ENCODE data around the gene DCDC1. TPM values are rescaled to one million over a fixed set of nuclear protein-coding genes. Genes with fewer than 3 reads are reported as not detected.

DCDC1 gene
- total and polyA plus RNA-seq, 2 donors (not counting 1 experiment from before 2014, with no cell fraction given) = 0.05 to 0.17 TPM

- Histone ChIP-seq H3K27ac (ENCODE audit: insufficient read depth, low read length) (no peak overlapping the region), H2AFZ (ENCODE audit: low read length) (no peak overlapping the region), H3K4me3 (replicated peaks in 1 of 4; ENCODE audit: control extremely low read depth in 1 of 4, insufficient read depth in 1 of 4, low read depth in 3 of 4, low read length in 4 of 4) (no peak overlapping the region), H3K4me1 (ENCODE audit: control insufficient read depth, extremely low read depth, insufficient read depth, low read length) (no peaks in the 10 kb centered on the region), H3K9ac (ENCODE audit: insufficient read depth, low read length) (no peak overlapping the region), H3K9me3 (ENCODE audit: control insufficient read depth, insufficient read depth, low read depth, low read length) (no peaks in the 10 kb centered on the region), H3K27me3 (ENCODE audit: control insufficient read depth, insufficient read depth, low read length) (no peaks in the 10 kb centered on the region), H3K4me2 (ENCODE audit: extremely low read depth, insufficient read depth, low read length) (no peak overlapping the region), H3K79me2 (ENCODE audit: control insufficient read depth, insufficient read depth, low read length) (no peaks in the 10 kb centered on the region), H4K20me1 (ENCODE audit: control insufficient read depth, extremely low read depth, insufficient read depth, low read length) (no peaks in the 10 kb centered on the region), H3K36me3 (ENCODE audit: control insufficient read depth, insufficient read depth, low read length) (no peaks in the 10 kb centered on the region)
- TF ChIP-seq, protein P1, sequence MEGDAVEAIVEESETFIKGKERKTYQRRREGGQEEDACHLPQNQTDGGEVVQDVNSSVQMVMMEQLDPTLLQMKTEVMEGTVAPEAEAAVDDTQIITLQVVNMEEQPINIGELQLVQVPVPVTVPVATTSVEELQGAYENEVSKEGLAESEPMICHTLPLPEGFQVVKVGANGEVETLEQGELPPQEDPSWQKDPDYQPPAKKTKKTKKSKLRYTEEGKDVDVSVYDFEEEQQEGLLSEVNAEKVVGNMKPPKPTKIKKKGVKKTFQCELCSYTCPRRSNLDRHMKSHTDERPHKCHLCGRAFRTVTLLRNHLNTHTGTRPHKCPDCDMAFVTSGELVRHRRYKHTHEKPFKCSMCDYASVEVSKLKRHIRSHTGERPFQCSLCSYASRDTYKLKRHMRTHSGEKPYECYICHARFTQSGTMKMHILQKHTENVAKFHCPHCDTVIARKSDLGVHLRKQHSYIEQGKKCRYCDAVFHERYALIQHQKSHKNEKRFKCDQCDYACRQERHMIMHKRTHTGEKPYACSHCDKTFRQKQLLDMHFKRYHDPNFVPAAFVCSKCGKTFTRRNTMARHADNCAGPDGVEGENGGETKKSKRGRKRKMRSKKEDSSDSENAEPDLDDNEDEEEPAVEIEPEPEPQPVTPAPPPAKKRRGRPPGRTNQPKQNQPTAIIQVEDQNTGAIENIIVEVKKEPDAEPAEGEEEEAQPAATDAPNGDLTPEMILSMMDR (conservative IDR thresholded peaks at IDR 0.05 in 1 of 2, IDR thresholded peaks at IDR 0.05 in 1 of 2; ENCODE audit: low read depth in 1 of 2, low read length in 2 of 2) = no peak
- no peak for TF ChIP-seq EZH2 (IDR thresholded peaks at IDR 0.05; ENCODE audit: low read length, missing control alignments)
- no peak for DNase-seq (ENCODE audit: low read depth in 2 of 2)
Measured at GRCh38 chr11:31404614-31405013, 35.1 kb upstream of the DCDC1 start.

DNA sequence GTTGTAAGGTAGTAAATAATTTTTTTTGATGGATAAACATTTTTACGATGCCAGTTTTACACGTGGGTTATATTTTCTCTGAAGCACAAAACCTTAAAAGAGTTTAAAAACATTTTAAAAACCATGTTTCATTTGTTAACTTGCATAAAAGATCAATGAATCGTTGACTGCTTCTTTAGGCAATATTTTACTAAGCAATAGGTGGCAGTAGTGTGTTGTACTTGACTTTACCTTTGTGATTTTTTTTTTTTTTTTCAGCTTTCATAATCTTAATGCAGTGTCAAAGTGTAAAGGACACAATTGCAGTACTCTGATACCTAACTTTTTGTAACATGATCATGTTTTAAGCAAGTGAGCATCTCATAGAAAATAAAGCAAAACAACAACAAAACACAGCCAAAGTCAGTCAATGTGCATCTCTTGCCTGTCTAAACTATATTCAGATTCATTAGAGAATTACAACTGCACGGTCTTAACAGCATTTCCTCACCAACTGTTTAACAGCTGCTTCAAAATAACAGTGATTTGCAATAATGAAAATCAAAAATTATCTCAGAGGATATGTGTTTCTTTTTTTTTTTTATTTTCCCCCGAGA is 27.8 kb upstream of the DCDC1 start:
- H3K4me1 ChIP-seq (ENCODE audit: control insufficient read depth, extremely low read depth, insufficient read depth, low read length) = no peaks in the 10 kb centered on the region
- DNase-seq (ENCODE audit: low read depth in 2 of 2) = peak in 1 of 2 donors; percentile 38
- H3K79me2 ChIP-seq (ENCODE audit: control insufficient read depth, insufficient read depth, low read length) = no peaks in the 10 kb centered on the region
- no peak overlapping the region for H2AFZ ChIP-seq (ENCODE audit: low read length)
- no peaks in the 10 kb centered on the region for H4K20me1 ChIP-seq (ENCODE audit: control insufficient read depth, extremely low read depth, insufficient read depth, low read length)
- H3K27me3 ChIP-seq (ENCODE audit: control insufficient read depth, insufficient read depth, low read length) = no peaks in the 10 kb centered on the region
- H3K4me3 ChIP-seq (replicated peaks in 1 of 4; ENCODE audit: control extremely low read depth in 1 of 4, insufficient read depth in 1 of 4, low read depth in 3 of 4, low read length in 4 of 4) = no peak overlapping the region
- H3K27ac ChIP-seq (ENCODE audit: insufficient read depth, low read length) = no peak overlapping the region
- H3K9ac ChIP-seq (ENCODE audit: insufficient read depth, low read length) = no peak overlapping the region
- H3K36me3 ChIP-seq (ENCODE audit: control insufficient read depth, insufficient read depth, low read length) = no peaks in the 10 kb centered on the region
- no peak overlapping the region for H3K4me2 ChIP-seq (ENCODE audit: extremely low read depth, insufficient read depth, low read length)
- H3K9me3 ChIP-seq (ENCODE audit: control insufficient read depth, insufficient read depth, low read depth, low read length) = no peaks in the 10 kb centered on the region
- TF ChIP-seq, protein P1 (conservative IDR thresholded peaks at IDR 0.05 in 1 of 2, IDR thresholded peaks at IDR 0.05 in 1 of 2; ENCODE audit: low read depth in 1 of 2, low read length in 2 of 2) = peak in 1 of 2 donors; percentile 61
- TF ChIP-seq EZH2 (IDR thresholded peaks at IDR 0.05; ENCODE audit: low read length, missing control alignments) = no peak

GRCh38 chr11:31387379-31387778 is 17.8 kb upstream of the DCDC1 start:
- Histone ChIP-seq H2AFZ (ENCODE audit: low read length) (no peak overlapping the region), H3K79me2 (ENCODE audit: control insufficient read depth, insufficient read depth, low read length) (no peaks in the 10 kb centered on the region), H3K27ac (ENCODE audit: insufficient read depth, low read length) (no peak overlapping the region), H3K36me3 (ENCODE audit: control insufficient read depth, insufficient read depth, low read length) (no peaks in the 10 kb centered on the region), H3K9ac (ENCODE audit: insufficient read depth, low read length) (no peak overlapping the region), H3K4me1 (ENCODE audit: control insufficient read depth, extremely low read depth, insufficient read depth, low read length) (no peaks in the 10 kb centered on the region), H3K27me3 (ENCODE audit: control insufficient read depth, insufficient read depth, low read length) (no peaks in the 10 kb centered on the region), H3K4me3 (replicated peaks in 1 of 4; ENCODE audit: control extremely low read depth in 1 of 4, insufficient read depth in 1 of 4, low read depth in 3 of 4, low read length in 4 of 4) (no peak overlapping the region), H3K4me2 (ENCODE audit: extremely low read depth, insufficient read depth, low read length) (no peak overlapping the region), H4K20me1 (ENCODE audit: control insufficient read depth, extremely low read depth, insufficient read depth, low read length) (no peaks in the 10 kb centered on the region), H3K9me3 (ENCODE audit: control insufficient read depth, insufficient read depth, low read depth, low read length) (no peaks in the 10 kb centered on the region)
- peak in 1 of 2 donors; percentile 20 for DNase-seq (ENCODE audit: low read depth in 2 of 2)
- TF ChIP-seq, protein P1 (conservative IDR thresholded peaks at IDR 0.05 in 1 of 2, IDR thresholded peaks at IDR 0.05 in 1 of 2; ENCODE audit: low read depth in 1 of 2, low read length in 2 of 2) = no peak
- no peak for TF ChIP-seq EZH2 (IDR thresholded peaks at IDR 0.05; ENCODE audit: low read length, missing control alignments)
